Muscle of leg (tissue), 11 donors: Measurements from ENCODE around the gene DIP2C. TPM values are rescaled to one million over a fixed set of nuclear protein-coding genes. Genes with fewer than 3 reads are reported as not detected.

ENCODE experiments used
- DNase-seq: peaks from one replicate; pipeline ENCODE4 v3.0.0; 2013
- H3K27ac ChIP-seq: one replicate; pipeline ENCODE4 v1.5.1; 2013; ENCODE audit warnings: mild to moderate bottlenecking, low read length, control low read depth
- H3K27me3 ChIP-seq: one replicate; pipeline ENCODE4 v1.6.1; 2013; ENCODE audit warnings: low read length; ENCODE audit not compliant: control insufficient read depth, insufficient read depth
- H3K36me3 ChIP-seq: one replicate; pipeline ENCODE4 v1.6.1; 2013; ENCODE audit warnings: low read length; ENCODE audit not compliant: control insufficient read depth, insufficient read depth
- H3K4me1 ChIP-seq: one replicate; pipeline ENCODE4 v1.6.1; 2013; ENCODE audit warnings: low read length; ENCODE audit not compliant: control insufficient read depth, insufficient read depth
- H3K4me3 ChIP-seq: one replicate; pipeline ENCODE4 v1.5.1; 2013; ENCODE audit warnings: low read length, control low read depth
- H3K9me3 ChIP-seq: replicated peaks from 2 replicates; pipeline ENCODE4 v1.6.1; 2013; ENCODE audit warnings: low read depth, low read length; ENCODE audit not compliant: control insufficient read depth
- WGBS: methylation state at CpG from one replicate; pipeline ENCODE4 v1.1.5; 2013; ENCODE audit warnings: missing lambda C conversion rate; ENCODE audit not compliant: insufficient coverage; 5-methylcytosine and 5-hydroxymethylcytosine counted together
- polyA plus RNA-seq, 8 donors: library from polyadenylated mRNA; unstranded; fragments of 120-200 nt; gene quantifications; one replicate each; pipeline versions ENCODE4 v1.2.1 to v1.2.3, GENCODE V29; 2013; ENCODE audit warnings: inconsistent platforms in 1 of 8, low replicate concordance in 1 of 8; ENCODE audit not compliant: insufficient read length in 8 of 8, insufficient read depth in 1 of 8
- total RNA-seq: library from RNA; stranded (reverse); fragments of 120-200 nt; gene quantifications from one replicate; pipeline ENCODE4 v1.2.4, GENCODE V29; 2013

Gene DIP2C
- total and polyA plus RNA-seq, 9 donors = 15.1 to 30.8 (median 24.8) TPM

- H3K9me3 ChIP-seq = no peaks in the 10 kb centered on the region
- H3K4me1 ChIP-seq = peaks cover 86% of the 10 kb centered on the region
- H3K4me3 ChIP-seq = no peak overlapping the region
- DNase-seq = no peak
- H3K27ac ChIP-seq = no peak overlapping the region
- no peaks in the 10 kb centered on the region for H3K27me3 ChIP-seq
- WGBS = 92% methylated on average over 10 of the region's 12 CpGs
- H3K36me3 ChIP-seq = no peaks in the 10 kb centered on the region
Observed at GRCh38 chr10:620971-621370, 68.5 kb downstream of the DIP2C start.

DNA sequence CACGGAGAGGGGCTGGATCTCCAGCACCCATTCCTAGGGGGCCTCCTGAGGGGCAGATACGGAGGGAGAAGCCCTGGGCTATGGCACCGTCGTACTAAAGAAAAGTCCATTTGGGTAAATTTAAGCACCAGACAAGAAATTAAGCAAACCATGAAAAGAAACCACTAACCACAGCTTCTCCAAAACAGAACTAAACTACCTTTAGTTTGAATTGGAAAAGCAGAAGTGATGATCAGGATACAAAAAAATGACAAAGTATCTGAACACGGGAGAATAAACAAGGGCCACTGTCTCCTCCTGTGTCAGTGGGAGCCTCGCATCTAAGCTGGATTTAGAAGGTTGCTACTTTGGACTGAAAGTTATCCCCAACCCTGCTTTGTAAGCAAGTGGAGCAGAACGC lies 69.1 kb downstream of the DIP2C start:
- H3K9me3 ChIP-seq = no peaks in the 10 kb centered on the region
- H3K27me3 ChIP-seq = no peaks in the 10 kb centered on the region
- DNase-seq = no peak
- peaks cover 86% of the 10 kb centered on the region for H3K4me1 ChIP-seq
- H3K27ac ChIP-seq = no peak overlapping the region
- WGBS = 59% methylated on average over 5 of the region's 7 CpGs
- no peaks in the 10 kb centered on the region for H3K36me3 ChIP-seq
- H3K4me3 ChIP-seq = no peak overlapping the region

GRCh38 chr10:619710-620109 lies 69.8 kb downstream of the DIP2C start:
- DNase-seq = peak; percentile 31
- no peak overlapping the region for H3K27ac ChIP-seq
- H3K36me3 ChIP-seq = no peaks in the 10 kb centered on the region
- H3K9me3 ChIP-seq = no peaks in the 10 kb centered on the region
- WGBS = 79% methylated on average over 11 of the region's 12 CpGs
- no peak overlapping the region for H3K4me3 ChIP-seq
- H3K27me3 ChIP-seq = no peaks in the 10 kb centered on the region
- peaks cover 86% of the 10 kb centered on the region for H3K4me1 ChIP-seq

GRCh38 chr10:618229-618989 lies 71.1 kb downstream of the DIP2C start:
- H3K27ac ChIP-seq = peak overlapping the region; percentile 81
- no peaks in the 10 kb centered on the region for H3K27me3 ChIP-seq
- 23% methylated on average over 15 of the region's 22 CpGs for WGBS
- no peaks in the 10 kb centered on the region for H3K36me3 ChIP-seq
- no peak overlapping the region for H3K4me3 ChIP-seq
- peak; percentile 83 for DNase-seq
- peaks cover 87% of the 10 kb centered on the region for H3K4me1 ChIP-seq
- H3K9me3 ChIP-seq = no peaks in the 10 kb centered on the region

DNA sequence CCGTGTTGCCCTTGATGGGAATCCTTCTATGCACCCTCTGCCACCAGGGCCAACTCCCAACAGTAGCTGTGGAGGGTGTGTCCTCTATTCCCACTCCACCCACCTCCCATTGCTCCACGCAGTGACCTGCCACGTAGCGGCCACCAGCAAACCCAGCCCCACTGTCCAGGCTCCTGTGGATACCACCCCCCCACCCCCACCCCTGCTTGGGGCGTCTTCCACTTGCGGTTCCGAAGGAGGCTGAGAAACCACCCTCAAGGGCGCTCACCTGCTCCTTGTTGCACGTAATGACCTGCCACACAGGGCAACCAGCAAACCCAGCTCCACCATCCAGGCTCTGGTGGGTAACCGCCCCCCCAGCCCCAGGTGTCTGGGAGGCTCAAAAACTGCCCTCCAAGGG lies 72.0 kb downstream of the DIP2C start:
- Histone ChIP-seq H3K9me3 (no peaks in the 10 kb centered on the region), H3K27me3 (no peaks in the 10 kb centered on the region), H3K36me3 (no peaks in the 10 kb centered on the region), H3K27ac (peak overlapping the region; percentile 81), H3K4me1 (peaks cover 89% of the 10 kb centered on the region), H3K4me3 (no peak overlapping the region)
- no peak for DNase-seq
- WGBS = 91% methylated on average over 7 of the region's 10 CpGs

DNA sequence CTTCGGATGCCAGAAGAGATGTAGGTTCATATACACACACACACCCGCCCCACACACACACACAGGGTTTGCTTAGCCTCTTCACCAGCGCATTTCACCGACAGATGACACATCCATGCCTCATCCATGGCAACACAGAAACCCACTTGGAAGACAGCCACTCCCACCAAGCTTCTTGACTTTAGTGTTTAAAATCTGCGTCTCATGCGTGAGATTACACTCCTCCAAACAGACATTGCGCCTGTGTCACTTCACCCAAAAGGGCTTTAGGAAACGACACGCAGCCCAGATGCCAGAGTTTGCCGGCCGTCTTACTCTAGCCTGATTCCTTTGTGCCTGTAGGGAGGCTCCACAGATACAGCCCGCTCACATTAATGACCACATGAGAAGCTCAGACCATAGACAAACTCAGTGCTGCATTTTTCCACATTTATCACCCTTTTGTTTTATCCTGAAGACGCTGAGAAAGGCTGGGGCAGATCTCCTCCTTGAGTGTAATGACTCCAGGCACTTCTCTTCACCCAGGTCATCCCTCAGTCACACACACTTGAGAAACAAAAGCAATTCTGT lies 73.8 kb downstream of the DIP2C start:
- no peaks in the 10 kb centered on the region for H3K36me3 ChIP-seq
- no peaks in the 10 kb centered on the region for H3K27me3 ChIP-seq
- WGBS = 76% methylated on average over 13 of the region's 13 CpGs
- H3K4me1 ChIP-seq = peaks cover 79% of the 10 kb centered on the region
- no peak overlapping the region for H3K27ac ChIP-seq
- DNase-seq = no peak
- H3K4me3 ChIP-seq = no peak overlapping the region
- no peaks in the 10 kb centered on the region for H3K9me3 ChIP-seq

DNA sequence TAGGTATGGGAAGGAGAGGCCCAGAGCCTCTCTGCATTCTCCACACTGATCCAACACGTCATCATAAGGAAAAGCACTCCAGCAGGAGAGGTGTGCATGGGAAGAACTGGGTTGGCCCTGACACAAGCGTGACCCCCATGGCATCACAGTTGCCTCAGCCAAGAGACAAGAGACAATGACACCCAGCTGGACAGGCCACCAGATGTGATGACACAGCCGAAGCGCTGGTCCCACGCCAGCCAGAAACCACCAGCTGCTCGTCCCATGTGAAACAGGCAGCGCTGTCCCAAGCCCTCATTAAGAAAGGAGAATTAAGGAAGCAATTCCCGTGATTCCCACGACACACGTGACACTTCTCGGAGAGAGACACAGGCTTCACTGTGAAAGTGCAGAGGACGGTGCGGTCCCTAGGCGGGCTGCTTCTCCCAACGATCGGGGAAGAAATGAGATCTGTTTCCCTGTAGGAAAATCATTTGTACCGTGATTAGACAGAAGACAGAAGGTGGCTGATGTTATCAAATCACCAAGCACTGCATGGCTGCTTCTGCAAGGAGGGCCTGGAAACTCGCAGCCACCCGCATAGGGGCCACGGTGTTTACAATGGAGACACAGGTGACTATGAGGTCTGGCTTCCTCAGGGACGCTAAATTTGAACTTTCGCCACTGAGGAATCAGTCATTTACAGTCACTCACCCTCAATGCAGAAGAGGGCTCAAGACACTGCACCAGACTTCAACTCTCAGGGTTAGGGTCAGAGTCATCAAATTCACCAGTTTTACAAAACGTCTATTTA lies 74.5 kb downstream of the DIP2C start:
- H3K4me1 ChIP-seq = peaks cover 77% of the 10 kb centered on the region
- WGBS = 70% methylated on average over 21 of the region's 23 CpGs
- DNase-seq = peak; percentile 72

DNA sequence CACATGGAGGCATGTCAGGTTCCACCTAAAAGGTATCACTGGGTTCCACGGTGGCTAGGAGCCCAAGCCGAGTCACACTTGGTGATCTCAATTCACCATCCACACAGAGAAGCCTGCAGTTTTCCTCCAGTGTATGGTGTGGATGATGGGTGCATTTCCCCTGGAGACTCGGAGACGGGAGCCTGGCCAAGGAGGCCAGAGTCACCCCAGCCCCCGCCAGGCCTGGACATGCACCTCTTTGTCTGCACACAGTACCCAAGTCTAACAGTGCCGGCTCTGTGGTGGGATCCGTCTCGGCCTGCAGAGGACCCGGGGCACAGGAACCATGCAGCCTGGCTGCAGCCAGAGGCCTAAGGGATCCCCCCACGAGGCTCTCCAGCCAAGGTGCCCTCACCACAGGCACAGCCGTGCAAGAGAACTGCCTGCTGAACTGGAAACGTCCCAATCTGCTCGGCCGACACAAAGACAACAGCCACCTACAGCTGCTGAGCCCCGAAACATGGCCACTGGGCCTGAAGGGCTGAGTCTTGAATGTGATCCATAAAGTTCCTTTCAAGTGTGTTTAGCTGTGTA lies 75.2 kb downstream of the DIP2C start:
- H3K27me3 ChIP-seq = no peaks in the 10 kb centered on the region
- H3K27ac ChIP-seq = peak overlapping the region; percentile 25
- no peak for DNase-seq
- H3K4me3 ChIP-seq = no peak overlapping the region
- 67% methylated on average over 11 of the region's 15 CpGs for WGBS
- H3K36me3 ChIP-seq = no peaks in the 10 kb centered on the region
- H3K9me3 ChIP-seq = no peaks in the 10 kb centered on the region
- peaks cover 70% of the 10 kb centered on the region for H3K4me1 ChIP-seq

More for the DNA sequence above, 74.5 kb downstream of the DIP2C start:
- H3K27me3 ChIP-seq = no peaks in the 10 kb centered on the region
- no peaks in the 10 kb centered on the region for H3K9me3 ChIP-seq
- H3K27ac ChIP-seq = peak overlapping the region; percentile 25
- no peak overlapping the region for H3K4me3 ChIP-seq
- no peaks in the 10 kb centered on the region for H3K36me3 ChIP-seq

GRCh38 chr10:613271-614138 lies 76.0 kb downstream of the DIP2C start:
- H3K4me3 ChIP-seq = no peak overlapping the region
- no peaks in the 10 kb centered on the region for H3K36me3 ChIP-seq
- WGBS = 50% methylated on average over 16 of the region's 19 CpGs
- H3K9me3 ChIP-seq = no peaks in the 10 kb centered on the region
- DNase-seq = peak; percentile 78
- H3K4me1 ChIP-seq = peaks cover 63% of the 10 kb centered on the region
- H3K27ac ChIP-seq = peak overlapping the region; percentile 83
- H3K27me3 ChIP-seq = no peaks in the 10 kb centered on the region
